Dermis blood vessel endothelial cell (primary cell): Measurements from ENCODE around the gene REPIN1. TPM values are rescaled to one million over a fixed set of nuclear protein-coding genes. Genes with fewer than 3 reads are reported as not detected.
"Not testable (repeated sequence)": the region's sequence is repeated elsewhere in the genome, so short reads cannot be mapped to it uniquely, and the experiment has no call there.

Source experiments
- DNase-seq: peaks from one replicate; pipeline ENCODE4 v3.0.0; 2010
- total RNA-seq: library from RNA; depleted of rRNA; stranded (reverse); fragments of >200 nt; gene quantifications from 2 replicates; pipeline ENCODE4 v1.2.3, GENCODE V29; 2014

Gene REPIN1
- total RNA-seq, 1 donor from 2014 or later = 83.9 TPM

GRCh38 chr7:150376560-150376959 lies 7.9 kb downstream of the REPIN1 start:
- DNase-seq = no peak

GRCh38 chr7:150377196-150377595 lies 8.6 kb downstream of the REPIN1 start:
- peak; percentile 56 for DNase-seq

GRCh38 chr7:150377635-150378034 lies 9.0 kb downstream of the REPIN1 start:
- DNase-seq = no peak

- peak; percentile 88 for DNase-seq
Observed at GRCh38 chr7:150378115-150378852, 9.7 kb downstream of the REPIN1 start.

- DNase-seq = peak; percentile 96
Observed at GRCh38 chr7:150378853-150379440, 10.3 kb downstream of the REPIN1 start, which contains the start of gene ZNF775. Gene ZNF775 (plus strand): TSS chr7:150379330. CDS start chr7:150388471, 9,141 bp downstream.

- DNase-seq = peak; percentile 37
Observed at GRCh38 chr7:150379441-150380379, 11.1 kb downstream of the REPIN1 start.

- no peak for DNase-seq
Observed at GRCh38 chr7:150380463-150380862, 11.8 kb downstream of the REPIN1 start.

GRCh38 chr7:150381096-150381495 lies 12.5 kb downstream of the REPIN1 start:
- DNase-seq = no peak

- no peak for DNase-seq
Observed at GRCh38 chr7:150381785-150382122, 13.1 kb downstream of the REPIN1 start.

GRCh38 chr7:150382123-150382843 lies 13.7 kb downstream of the REPIN1 start:
- DNase-seq = no peak

GRCh38 chr7:150382844-150383225 lies 14.2 kb downstream of the REPIN1 start:
- DNase-seq = no peak

- no peak for DNase-seq
Observed at GRCh38 chr7:150383710-150384397, 15.2 kb downstream of the REPIN1 start.

GRCh38 chr7:150384406-150385301 lies 16.0 kb downstream of the REPIN1 start:
- no peak for DNase-seq

- DNase-seq = no peak
Observed at GRCh38 chr7:150385302-150385723, 16.7 kb downstream of the REPIN1 start.

GRCh38 chr7:150385884-150386283 lies 17.3 kb downstream of the REPIN1 start:
- not testable (repeated sequence) for DNase-seq

- DNase-seq = no peak
Observed at GRCh38 chr7:150388306-150388705, 19.7 kb downstream of the REPIN1 start.

- DNase-seq = peak; percentile 75
Observed at GRCh38 chr7:150388709-150389531, 20.3 kb downstream of the REPIN1 start.

GRCh38 chr7:150389532-150389816 lies 20.9 kb downstream of the REPIN1 start:
- DNase-seq = no peak

- DNase-seq = no peak
Observed at GRCh38 chr7:150390205-150390604, 21.6 kb downstream of the REPIN1 start.

- no peak for DNase-seq
Observed at GRCh38 chr7:150393325-150393724, 24.7 kb downstream of the REPIN1 start.
